ENCODE results near the gene BIN2.
"Not testable (repeated sequence)": the region's sequence is repeated elsewhere in the genome, so short reads cannot be mapped to it uniquely, and the experiment has no call there.

- TF ChIP-seq, protein P1, sequence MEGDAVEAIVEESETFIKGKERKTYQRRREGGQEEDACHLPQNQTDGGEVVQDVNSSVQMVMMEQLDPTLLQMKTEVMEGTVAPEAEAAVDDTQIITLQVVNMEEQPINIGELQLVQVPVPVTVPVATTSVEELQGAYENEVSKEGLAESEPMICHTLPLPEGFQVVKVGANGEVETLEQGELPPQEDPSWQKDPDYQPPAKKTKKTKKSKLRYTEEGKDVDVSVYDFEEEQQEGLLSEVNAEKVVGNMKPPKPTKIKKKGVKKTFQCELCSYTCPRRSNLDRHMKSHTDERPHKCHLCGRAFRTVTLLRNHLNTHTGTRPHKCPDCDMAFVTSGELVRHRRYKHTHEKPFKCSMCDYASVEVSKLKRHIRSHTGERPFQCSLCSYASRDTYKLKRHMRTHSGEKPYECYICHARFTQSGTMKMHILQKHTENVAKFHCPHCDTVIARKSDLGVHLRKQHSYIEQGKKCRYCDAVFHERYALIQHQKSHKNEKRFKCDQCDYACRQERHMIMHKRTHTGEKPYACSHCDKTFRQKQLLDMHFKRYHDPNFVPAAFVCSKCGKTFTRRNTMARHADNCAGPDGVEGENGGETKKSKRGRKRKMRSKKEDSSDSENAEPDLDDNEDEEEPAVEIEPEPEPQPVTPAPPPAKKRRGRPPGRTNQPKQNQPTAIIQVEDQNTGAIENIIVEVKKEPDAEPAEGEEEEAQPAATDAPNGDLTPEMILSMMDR (IDR thresholded peaks at IDR 0.05; ENCODE audit: low read length) = not testable (repeated sequence)
- TF ChIP-seq EZH2 (optimal IDR thresholded peaks at IDR 0.05; ENCODE audit: low read depth, low read length) = not testable (repeated sequence)
These were observed 64.4 kb downstream of the BIN2 start for GRCh38 chr12:51259600-51259999.

Data from MM.1S (cell line).